ENCODE results near the gene HS6ST1. TPM values are rescaled to one million over a fixed set of nuclear protein-coding genes. Genes with fewer than 3 reads are reported as not detected.
A peak's percentile ranks its signal among the peaks of the same experiment; 100 is the strongest.

HS6ST1 gene
- total RNA-seq, 6 experiments from 2014 or later, result 18.0 to 53.5 (median 31.0) TPM

- Histone ChIP-seq H3K4me3 (no peak overlapping the region), H3K27me3 (no peaks in the 10 kb centered on the region), H3K36me3 (no peaks in the 10 kb centered on the region), H3K9me3 (no peaks in the 10 kb centered on the region), H3K4me1 (peaks cover 0 to 32% (median 10%) of the 10 kb centered on the region in 4 donors), H3K27ac (no peak overlapping the region)
- 100% methylated on average over 1 of the region's 9 CpGs for WGBS (ENCODE audit: insufficient coverage, low coverage, low lambda C conversion rate, missing lambda C conversion rate)
- ATAC-seq, result no peak
- TF ChIP-seq CTCF (IDR thresholded peaks at IDR 0.05), result no peak
- no peak for TF ChIP-seq POLR2A (IDR thresholded peaks at IDR 0.05)
- DNase-seq, result peak in 2 of 3 donors; percentile 11 to 37
- intact Hi-C loops (cut with DNase I), result no loop called here
These were observed 29.9 kb downstream of the HS6ST1 start for GRCh38 chr2:128288781-128289180.

DNA sequence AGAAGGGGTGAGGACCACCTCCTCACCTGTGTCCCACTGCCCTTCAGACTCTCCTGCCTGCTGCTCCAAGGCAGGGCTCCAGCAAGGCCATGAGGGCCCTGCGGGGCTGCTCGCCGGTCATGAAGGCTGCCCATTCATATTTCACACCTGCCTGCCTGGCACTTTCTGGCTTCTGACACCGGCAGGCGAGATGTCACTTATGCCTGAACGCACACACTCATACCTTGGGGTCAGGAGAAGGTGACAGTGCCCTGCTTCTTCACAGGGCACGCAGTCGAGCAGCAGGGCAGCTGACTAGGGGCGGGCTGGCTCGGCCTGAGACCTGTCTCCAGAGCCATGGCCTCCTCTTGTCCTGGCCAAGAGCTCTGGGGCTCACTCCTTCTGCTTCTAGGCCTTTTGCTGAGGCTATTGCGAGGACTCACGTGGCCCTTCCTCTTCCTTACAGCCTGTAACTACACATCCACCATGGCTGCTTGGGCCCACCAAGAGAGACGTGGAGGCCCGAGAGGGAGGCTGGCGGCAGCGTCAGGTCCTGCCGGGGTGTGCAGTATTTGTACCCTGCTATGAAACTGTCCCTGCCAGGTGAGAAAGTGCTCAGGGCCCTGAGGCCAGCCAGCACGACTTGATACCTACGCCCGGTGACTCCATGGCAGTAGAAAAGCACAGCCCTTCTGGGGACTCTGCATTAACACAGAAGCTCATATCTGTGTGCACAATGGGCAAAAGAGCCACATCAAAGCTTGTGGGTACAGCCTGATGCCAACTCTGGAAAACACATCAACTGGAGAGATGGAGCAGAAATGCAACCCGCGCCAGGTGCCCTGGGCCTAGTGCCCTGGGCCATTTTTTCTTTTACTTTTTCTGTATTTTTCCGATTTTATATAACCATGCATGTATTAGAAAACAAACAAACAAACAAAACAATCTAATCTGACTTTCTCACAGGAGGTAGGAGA lies 30.6 kb downstream of the HS6ST1 start:
- no peak for ATAC-seq
- intact Hi-C loops (cut with DNase I), result no loop called here
- peak overlapping the region in 1 of 3 donors; percentile 36 for H3K27ac ChIP-seq
- H3K4me3 ChIP-seq, result no peak overlapping the region
- WGBS (ENCODE audit: insufficient coverage, low coverage, low lambda C conversion rate, missing lambda C conversion rate), result 64% methylated on average over 8 of the region's 23 CpGs
- no peaks in the 10 kb centered on the region for H3K27me3 ChIP-seq
- no peaks in the 10 kb centered on the region for H3K9me3 ChIP-seq
- H3K36me3 ChIP-seq, result no peaks in the 10 kb centered on the region
- TF ChIP-seq POLR2A (IDR thresholded peaks at IDR 0.05), result no peak
- TF ChIP-seq CTCF (IDR thresholded peaks at IDR 0.05), result no peak
- peaks cover 0 to 38% (median 13%) of the 10 kb centered on the region in 4 donors for H3K4me1 ChIP-seq
- peak in 2 of 3 donors; percentile 17 to 33 for DNase-seq

- no peak for ATAC-seq
- no peaks in the 10 kb centered on the region for H3K36me3 ChIP-seq
- 73% methylated on average over 3 of the region's 12 CpGs for WGBS (ENCODE audit: insufficient coverage, low coverage, low lambda C conversion rate, missing lambda C conversion rate)
- TF ChIP-seq POLR2A (IDR thresholded peaks at IDR 0.05) (no peak), CTCF (IDR thresholded peaks at IDR 0.05) (no peak)
- peaks cover 0 to 43% (median 20%) of the 10 kb centered on the region in 4 donors for H3K4me1 ChIP-seq
- intact Hi-C loops (cut with DNase I), result no loop called here
- no peaks in the 10 kb centered on the region for H3K9me3 ChIP-seq
- peak overlapping the region in 1 of 3 donors; percentile 36 for H3K27ac ChIP-seq
- H3K4me3 ChIP-seq, result no peak overlapping the region
- DNase-seq, result peak in 2 of 3 donors; percentile 13 to 37
- H3K27me3 ChIP-seq, result no peaks in the 10 kb centered on the region
These were observed 31.5 kb downstream of the HS6ST1 start for GRCh38 chr2:128286905-128287779.

- peaks cover 0 to 53% (median 25%) of the 10 kb centered on the region in 4 donors for H3K4me1 ChIP-seq
- no peaks in the 10 kb centered on the region for H3K36me3 ChIP-seq
- no peak overlapping the region for H3K4me3 ChIP-seq
- H3K27me3 ChIP-seq, result no peaks in the 10 kb centered on the region
- intact Hi-C loops (cut with DNase I), result no loop called here
- H3K9me3 ChIP-seq, result no peaks in the 10 kb centered on the region
- whole genome bisulfite sequencing (ENCODE audit: insufficient coverage, low coverage, low lambda C conversion rate, missing lambda C conversion rate), result 24% methylated on average over 4 of the region's 13 CpGs
- peak overlapping the region in 2 of 3 donors; percentile 54 to 60 for H3K27ac ChIP-seq
- peak in 2 of 3 donors; percentile 35 to 53 for DNase-seq
- TF ChIP-seq POLR2A (IDR thresholded peaks at IDR 0.05), result no peak
- no peak for TF ChIP-seq CTCF (IDR thresholded peaks at IDR 0.05)
- ATAC-seq, result peak in 3 of 4 donors; percentile 22 to 40 (median 34)
These were observed 32.5 kb downstream of the HS6ST1 start for GRCh38 chr2:128286011-128286721.

Data from right lobe of liver (tissue), 6 donors.